IPS-18c (cell line): ENCODE results near the gene CHTF18.
A peak's percentile ranks its signal among the peaks of the same experiment; 100 is the strongest.
"Not testable (repeated sequence)": the region's sequence is repeated elsewhere in the genome, so short reads cannot be mapped to it uniquely, and the experiment has no call there.

Source experiments
- H3K4me3 ChIP-seq: 2 replicates; pipeline ENCODE4 v1.7.0; 2013; ENCODE audit warnings: low read depth, mild to moderate bottlenecking, low read length, moderate library complexity; ENCODE audit not compliant: insufficient read depth
- H3K9me3 ChIP-seq: one replicate; pipeline ENCODE4 v1.6.1; 2013; ENCODE audit warnings: mild to moderate bottlenecking, low read length, moderate library complexity; ENCODE audit not compliant: control insufficient read depth, insufficient read depth

CHTF18 gene

DNA sequence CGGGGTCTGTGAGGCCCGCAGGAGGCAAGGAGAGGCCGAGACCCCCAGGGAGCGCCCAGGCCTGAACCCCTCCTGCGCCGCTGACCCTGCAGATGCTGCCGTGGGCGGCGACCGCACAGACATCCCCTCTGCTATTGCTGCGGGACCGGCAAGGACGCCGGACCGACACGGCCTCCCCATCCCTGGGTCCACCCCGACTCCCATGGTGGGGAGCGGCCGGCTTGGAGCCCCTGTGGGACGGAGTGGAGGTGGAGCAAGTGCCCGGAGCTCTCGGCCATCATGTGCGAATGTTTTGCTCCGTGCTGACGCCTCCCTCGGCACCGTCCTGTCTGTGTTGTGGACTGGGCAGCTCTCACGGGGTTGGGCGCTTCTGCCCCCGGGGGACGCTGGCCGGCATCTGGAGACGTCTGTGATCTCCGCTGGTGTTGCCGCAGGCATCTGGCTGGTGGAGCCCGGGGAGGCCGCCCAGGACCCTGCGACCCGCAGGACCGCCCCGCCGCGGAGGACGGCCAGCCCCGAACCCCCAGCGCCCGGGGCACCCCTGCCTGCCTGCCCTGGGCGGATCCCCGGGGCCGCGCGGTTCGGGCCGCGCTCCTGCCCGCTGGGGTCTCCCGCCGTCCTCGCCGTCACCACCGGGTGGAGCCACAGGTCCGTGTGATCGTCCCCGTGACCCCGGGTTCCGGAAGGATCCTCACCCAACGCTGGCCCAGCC is 24.9 kb downstream of the CHTF18 start:
- Histone ChIP-seq H3K9me3 (no peaks in the 10 kb centered on the region), H3K4me3 (peak overlapping the region; percentile 47)

DNA sequence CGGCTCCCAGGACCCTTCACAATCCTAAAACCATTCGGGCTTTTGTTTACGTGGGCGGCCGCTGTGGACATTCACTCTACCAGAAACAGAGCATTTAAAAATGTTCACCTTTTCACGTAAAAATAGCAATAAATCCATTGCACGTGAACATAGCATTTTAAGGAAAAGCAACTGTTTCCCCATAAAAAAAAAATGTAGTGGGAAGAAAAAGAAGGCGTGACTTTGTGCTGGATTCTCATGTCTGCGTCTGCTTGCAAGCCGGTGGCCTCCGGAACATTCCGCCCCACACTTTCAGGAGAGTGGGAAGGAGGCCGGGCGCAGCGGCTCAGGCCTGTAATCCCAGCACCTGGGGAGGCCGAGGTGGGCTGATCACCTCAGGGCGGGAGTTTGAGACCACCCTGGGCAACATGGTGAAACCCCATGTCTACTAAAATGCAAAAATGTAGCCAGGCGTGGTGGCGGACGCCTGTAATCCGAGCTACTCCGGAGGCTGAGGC is 25.5 kb downstream of the CHTF18 start:
- Histone ChIP-seq H3K9me3 (no peaks in the 10 kb centered on the region), H3K4me3 (no peak overlapping the region)

DNA sequence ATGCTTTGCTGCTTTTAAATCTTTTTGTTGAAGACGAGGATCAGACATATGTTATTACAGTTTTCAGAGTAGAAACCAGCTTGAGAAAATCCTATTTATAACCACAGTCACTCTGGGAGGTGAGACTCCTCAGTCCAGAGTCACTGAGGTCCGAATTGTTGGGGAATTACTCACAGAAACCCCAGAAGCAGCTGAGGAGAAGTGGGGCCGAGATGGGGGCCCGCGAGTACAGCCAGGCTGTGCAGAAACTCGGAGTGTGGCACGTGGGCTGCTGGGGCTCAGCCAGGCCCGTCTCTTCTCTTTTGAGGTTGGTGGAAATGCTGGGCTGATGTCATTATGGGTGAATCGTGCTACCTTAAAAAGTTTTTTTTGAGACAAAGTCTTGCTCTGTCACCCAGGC is 26.6 kb downstream of the CHTF18 start:
- no peak overlapping the region for H3K4me3 ChIP-seq
- H3K9me3 ChIP-seq: no peaks in the 10 kb centered on the region

DNA sequence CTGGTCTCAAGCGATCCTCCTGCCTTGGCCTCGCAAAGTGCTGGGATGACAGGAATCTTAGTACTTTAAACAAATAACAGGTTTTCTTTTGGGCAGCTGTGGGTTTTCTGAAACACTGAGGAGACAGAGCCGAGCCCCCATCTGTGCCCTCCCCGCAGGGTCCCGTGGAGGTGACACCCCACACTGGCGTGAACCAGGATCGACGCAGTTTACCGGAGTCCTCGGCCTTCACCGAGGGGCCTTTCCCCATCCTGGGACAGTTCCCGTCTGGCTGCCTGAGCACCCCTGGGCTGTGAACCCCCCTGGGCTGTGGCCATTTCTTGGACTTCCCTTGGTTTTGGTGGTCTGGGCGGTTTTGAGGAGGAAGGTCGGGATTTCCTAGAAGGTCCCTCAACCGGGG is 27.4 kb downstream of the CHTF18 start:
- H3K4me3 ChIP-seq: no peak overlapping the region
- no peaks in the 10 kb centered on the region for H3K9me3 ChIP-seq

DNA sequence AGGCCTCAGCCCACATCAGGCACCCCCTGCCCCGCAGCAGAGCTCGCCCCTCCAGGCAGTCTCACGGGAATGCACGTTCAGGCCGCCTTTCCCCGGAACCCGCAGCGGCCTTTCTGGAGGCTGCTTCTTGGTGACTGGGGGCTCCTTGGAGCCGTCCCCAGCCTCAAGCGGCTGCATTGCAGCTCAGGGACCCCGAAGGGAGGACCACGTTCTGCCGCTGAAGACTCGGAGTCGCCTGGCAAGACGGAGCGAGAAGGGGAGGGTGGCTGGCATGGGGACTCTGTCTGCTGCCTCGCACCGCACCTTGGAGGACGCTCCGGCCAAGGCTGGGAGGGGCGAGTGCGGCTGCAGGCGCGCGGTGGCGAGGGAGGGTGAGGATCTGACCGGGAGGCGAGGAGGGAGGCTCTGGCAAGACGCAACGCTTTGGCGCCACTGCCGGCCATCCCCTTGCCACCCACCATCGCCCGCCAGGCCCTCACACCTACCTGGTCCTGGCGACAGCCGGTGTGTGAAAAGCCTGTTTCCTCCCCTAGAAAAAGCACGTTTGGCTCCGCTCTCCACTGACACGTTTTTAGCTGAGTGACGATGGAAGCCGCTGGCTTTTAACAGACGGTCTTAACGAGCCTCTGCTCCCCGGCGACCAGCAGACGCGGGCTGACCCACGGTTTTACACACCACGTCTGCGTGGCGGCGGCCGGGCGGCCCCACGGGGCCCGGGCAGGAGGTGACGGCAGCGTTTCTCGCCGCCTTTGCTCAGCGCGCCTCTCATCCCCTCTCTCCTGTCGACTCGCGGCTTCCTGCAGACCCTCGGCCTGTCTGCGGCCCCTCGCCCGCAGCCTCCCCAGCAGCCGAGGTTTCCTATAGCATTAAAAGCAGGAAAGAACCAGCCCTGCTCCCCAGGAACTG is 28.8 kb downstream of the CHTF18 start:
- H3K9me3 ChIP-seq: no peaks in the 10 kb centered on the region
- H3K4me3 ChIP-seq: no peak overlapping the region

DNA sequence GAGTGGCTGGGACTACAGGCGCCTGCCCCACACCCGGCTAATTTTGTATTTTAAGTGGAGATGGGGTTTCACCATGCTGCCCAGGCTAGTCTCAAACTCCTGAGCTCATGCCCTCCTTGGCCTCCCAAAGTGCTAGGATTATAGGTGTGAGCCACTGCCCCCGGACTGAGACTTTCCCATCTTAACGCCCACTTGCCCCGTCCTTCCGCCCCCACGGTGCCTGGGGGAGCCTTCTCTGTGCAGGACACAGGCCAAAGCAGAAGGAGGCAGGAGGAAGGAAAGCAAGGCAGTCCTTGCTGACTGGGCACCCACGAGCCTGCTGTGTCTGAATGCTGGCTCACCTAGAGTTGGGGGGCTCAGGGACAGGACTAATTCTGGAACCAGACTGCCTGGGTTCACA is 29.7 kb downstream of the CHTF18 start:
- no peak overlapping the region for H3K4me3 ChIP-seq

DNA sequence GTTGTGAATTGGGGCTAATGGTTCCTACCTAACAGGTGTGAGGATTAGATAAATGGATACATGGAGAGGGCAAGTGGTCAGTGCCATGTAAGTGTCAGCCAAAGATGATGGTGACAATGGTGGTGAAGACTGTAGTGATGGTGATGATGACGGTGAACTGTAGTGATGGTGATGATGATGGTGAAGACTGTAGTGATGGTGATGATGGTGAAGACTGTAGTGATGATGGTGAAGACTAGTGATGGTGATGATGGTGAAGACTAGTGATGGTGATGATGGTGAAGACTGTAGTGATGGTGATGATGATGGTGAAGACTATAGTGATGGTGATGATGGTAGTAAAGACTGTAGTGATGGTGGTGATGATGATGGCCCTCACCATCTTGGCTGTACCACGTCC is 30.2 kb downstream of the CHTF18 start:
- Histone ChIP-seq H3K4me3 (no peak overlapping the region), H3K9me3 (no peaks in the 10 kb centered on the region)

More for the DNA sequence above, 29.7 kb downstream of the CHTF18 start:
- no peaks in the 10 kb centered on the region for H3K9me3 ChIP-seq

DNA sequence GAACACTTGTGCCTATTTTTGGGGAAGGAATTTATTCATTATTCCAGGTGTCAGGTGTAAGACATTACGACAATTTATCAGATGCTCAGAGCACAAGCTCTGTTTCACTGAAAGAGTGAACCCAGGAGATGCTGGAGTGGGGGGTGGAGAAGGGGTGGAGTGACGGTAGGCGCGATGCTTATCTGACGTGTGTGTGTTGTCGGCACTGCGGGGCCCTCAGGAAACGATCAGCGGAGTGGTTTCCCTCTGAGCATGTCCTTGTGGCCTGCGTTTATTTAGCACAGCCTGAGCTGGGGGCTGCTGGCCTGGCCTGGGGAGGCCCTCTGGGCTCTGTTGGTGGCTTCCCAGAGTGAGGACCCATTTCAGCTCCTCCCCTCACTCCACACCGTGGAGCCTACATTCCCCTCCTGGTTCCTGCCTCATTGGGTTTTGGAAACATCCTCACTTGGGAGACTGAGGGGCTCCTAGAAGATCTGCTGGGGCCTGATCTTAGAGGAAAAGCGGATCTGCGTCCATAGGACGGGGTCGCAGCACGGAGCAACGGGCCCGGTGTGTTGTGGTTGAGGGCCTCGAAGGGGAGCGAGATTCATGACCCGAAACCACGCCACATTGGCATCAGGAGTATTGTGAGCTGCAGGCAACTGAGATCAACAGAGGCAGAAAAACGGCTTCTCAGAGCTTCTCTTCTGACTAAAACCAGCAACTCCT is 31.1 kb downstream of the CHTF18 start:
- Histone ChIP-seq H3K4me3 (no peak overlapping the region), H3K9me3 (no peaks in the 10 kb centered on the region)

DNA sequence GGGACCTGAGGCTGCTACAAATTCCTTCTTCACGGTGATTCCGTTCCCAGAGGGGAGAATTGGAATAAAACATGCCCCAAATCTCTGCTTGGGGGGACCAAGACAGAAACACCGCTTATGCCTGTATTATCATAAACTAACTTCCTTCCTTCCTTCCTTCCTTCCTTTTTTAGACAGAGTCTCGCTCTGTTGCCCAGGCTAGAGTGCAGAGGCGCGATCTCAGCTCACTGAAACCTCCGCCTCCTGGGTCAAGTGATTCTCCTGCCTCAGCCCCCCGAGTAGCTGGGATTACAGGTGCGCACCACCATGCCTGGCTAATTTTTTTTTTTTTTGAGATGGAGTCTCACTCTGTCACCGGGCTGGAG is 31.6 kb downstream of the CHTF18 start:
- H3K9me3 ChIP-seq, H3K4me3 ChIP-seq: not testable (repeated sequence)

DNA sequence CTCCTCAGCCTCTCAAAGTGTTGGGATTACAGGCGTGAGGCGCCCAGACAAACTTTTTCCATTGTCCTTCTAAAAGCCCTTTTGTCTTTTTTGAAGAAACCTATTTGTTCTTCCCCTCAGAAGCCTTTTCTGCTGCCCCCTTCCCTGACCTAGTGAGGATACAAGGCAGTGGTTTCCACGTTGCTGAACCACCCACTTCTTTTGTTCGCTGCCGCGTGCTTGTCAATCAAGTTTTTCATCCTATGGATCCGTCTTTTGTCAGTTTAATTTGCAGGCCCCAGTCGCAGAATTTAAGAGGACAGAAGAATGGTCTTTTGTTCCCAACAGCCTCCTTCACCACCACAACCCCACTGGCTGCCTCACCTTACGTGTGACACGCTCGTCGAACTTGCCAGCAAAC is 32.3 kb downstream of the CHTF18 start:
- no peak overlapping the region for H3K4me3 ChIP-seq
- no peaks in the 10 kb centered on the region for H3K9me3 ChIP-seq

DNA sequence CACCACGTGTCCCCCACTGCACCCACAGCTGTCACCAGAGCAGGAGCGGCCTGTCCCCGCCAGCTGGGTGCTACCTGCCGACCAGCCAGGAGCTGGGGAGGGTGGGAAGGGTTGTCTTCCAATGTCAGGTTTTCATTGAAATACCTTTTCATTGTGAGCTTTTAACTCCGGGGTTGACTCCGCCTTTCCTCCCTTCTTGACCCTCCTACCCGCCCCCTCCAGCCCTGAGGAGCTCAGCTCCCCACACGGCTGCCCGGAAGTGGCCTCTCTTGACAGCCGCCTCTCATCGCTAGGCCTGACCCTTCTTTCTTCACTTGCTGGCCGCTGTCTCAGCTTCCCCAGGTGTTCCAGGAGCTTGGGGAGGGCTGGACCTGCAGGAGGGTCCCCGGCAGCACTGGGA is 33.3 kb downstream of the CHTF18 start:
- H3K9me3 ChIP-seq: no peaks in the 10 kb centered on the region

DNA sequence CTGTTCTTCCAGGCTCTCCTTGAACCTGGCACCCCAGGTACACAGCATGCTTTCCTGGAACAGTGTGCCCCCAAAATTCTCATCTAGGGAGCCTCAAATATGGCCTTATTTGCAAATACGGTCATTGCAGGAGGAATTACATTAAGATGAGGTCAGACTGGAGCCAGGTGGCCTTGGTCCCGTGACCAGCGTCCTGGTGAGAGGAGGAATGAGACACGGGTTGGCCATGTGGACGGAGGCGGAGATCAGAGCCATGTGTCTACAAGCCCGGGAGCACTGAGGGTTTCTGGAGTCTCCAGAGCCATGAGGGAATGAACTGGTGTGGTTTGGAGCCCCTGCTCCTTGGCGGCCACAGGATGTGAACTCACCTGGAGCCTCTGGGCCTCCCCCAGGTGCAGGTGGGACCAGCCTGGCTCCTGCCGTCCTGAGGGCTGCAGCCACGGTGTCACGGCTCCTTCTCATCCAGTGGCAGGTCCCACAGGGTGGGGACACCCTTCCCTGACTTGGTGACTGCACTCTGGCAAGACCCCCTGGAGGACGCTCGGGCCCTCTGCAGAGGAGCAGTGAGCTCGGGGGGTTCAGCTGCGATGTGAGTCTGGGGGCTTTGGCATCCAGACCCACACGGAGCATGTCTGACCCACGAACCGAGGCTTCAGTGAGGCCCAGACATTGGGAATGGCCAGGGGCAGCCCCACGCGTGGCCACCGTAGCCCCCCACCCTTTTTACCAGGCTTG is 33.9 kb downstream of the CHTF18 start:
- Histone ChIP-seq H3K4me3 (no peak overlapping the region), H3K9me3 (no peaks in the 10 kb centered on the region)

More for the DNA sequence above, 33.3 kb downstream of the CHTF18 start:
- H3K4me3 ChIP-seq: no peak overlapping the region

DNA sequence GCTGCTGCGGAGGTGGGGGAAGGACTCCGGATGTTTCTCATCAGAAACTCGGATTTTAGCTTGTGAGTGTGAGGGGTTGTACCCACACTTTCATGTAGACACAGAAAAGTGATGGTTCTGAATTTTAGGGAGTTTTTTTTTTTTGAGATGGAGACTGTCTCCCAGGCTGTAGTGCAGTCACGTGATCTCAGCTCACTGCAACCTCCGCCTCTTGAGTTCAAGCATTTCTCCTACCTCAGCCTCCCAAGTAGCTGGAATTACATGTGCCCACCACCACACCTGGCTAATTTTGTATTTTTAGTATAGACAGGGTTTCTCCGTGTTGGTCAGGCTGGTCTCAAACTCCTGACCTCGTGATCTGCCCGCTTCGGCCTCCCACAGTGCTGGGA is 34.5 kb downstream of the CHTF18 start:
- Histone ChIP-seq H3K4me3 (no peak overlapping the region), H3K9me3 (no peaks in the 10 kb centered on the region)

DNA sequence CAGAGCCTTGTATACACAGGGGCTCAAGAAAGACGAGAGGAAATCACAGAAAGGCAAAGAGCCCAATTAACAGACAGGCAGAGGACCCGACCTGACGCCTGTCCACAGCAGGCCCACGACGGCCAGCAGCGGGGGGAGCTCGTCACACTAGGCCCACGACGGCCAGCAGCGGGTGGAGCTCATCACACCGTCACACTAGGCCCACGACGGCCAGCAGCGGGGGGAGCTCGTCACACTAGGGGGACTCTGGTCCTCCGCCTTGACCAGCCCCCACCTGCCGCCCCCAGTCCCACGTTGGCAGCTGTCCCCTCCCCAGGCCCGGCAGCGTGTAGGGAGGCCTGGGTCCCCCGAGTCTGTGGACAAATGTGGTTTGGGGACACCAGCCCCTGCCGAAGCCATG is 35.8 kb downstream of the CHTF18 start:
- no peaks in the 10 kb centered on the region for H3K9me3 ChIP-seq
- no peak overlapping the region for H3K4me3 ChIP-seq

DNA sequence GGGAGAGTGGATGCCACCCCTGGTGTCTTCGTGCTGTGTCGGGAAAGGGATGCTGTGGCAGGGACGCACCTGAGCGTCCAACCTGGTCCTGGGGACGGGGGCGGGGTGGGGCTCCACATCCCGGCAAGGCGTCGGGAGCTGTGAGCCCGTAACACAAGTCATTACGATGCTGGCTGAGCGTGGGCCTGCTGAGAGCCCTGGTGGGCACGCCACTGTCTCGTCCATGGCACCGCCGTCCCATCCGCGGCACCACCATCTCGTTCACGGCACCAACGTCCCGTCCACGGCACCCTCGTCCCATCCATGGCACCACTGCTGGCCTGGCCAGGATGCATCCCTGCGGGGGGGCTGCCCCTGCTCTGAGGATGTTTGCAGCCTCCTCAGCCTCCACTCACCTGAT is 36.2 kb downstream of the CHTF18 start:
- Histone ChIP-seq H3K4me3 (no peak overlapping the region), H3K9me3 (no peaks in the 10 kb centered on the region)

DNA sequence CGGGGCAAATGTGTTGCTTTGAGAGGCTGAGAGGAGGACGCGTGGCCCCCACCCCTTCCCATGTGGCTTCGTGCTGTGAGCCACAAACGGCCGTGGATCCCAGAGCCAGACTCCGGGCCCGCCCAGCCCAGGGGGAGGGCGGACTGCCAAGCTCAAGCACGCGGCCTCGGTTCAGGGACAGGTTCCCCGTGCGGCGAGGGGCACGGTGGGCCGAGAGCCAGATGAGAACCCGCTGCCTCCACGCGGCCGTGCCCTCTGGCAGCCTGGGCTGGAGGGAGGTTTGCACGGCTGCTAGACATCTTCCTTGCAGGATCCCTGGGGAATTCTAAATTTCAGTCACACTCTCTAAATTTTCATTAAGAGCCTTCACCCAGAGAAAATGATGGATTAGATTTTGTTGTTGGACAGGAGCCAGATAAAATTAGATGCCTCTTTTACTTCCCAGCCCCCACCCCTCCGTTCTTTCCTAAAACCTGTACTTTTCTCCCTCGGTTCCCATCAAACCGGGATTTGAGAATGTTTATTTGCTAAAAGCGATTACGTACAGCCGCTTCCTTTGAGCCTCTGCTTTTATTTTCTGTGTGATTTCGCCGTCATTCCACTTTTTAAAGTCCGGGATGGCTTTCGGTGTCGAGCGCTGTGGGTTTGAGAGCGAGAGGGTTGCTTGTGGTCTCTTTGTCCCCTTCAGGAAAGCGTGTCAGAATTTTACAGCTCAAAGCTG is 37.1 kb downstream of the CHTF18 start:
- Histone ChIP-seq H3K4me3 (no peak overlapping the region), H3K9me3 (no peaks in the 10 kb centered on the region)

DNA sequence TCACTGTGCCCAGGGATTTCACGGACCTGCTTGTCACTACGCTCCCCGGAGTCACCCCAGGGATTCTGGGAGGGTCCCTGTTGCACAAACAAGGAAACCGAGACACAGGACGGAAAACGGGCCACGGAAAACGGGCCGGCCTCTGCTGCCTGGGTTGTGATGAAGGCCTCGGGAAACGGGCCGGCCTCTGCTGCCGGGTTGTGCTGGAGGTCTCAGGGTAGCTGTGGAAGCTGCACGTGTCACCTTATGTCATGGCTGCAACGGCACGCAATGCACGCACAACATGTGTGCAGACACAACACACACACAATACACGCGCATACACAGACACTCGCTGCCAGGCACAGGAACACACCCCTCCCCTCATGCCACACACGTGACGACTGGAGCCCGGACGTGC is 39.1 kb downstream of the CHTF18 start:
- Histone ChIP-seq H3K9me3 (no peaks in the 10 kb centered on the region), H3K4me3 (no peak overlapping the region)
